ENCODE results near the gene F2RL3. TPM values are rescaled to one million over a fixed set of nuclear protein-coding genes. Genes with fewer than 3 reads are reported as not detected.
A peak's percentile ranks its signal among the peaks of the same experiment; 100 is the strongest.

F2RL3 gene
- total and polyA plus RNA-seq, 9 of the 15 experiments (the other 6 are each of a cell fraction or from before 2014, with no cell fraction given), result 1.4 to 27.6 (median 11.9) TPM

DNA sequence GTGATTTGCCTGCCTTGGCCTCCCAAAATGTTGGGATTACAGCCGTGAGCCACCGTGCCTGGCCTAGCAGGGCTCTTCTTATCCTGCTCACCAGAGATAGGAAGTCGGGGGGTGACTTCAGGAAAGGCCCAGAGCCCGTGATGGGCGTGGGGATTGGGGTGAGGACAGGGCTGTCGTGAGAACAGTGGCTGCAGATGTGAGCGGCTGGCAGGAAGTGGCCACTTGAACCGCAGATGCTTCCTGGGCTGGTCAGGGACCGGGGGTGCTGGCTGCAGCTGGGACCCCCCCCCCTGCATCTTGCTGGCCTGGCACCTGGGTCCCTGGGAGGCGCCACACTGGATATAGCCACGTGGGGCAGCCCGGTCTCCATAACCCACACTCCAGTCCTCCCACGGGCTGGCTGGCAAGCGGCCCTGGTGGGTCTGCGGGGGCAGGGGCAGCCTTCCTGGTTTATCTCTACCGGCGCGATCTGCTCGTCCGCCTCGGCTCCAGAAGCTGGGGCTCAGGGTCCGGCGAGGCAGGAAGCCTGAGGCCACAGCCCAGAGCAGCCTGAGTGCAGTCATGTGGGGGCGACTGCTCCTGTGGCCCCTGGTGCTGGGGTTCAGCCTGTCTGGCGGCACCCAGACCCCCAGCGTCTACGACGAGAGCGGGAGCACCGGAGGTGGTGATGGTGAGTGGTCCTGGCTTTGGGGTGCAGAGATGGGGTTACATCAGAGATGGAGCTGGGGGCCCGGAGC is at the start of gene F2RL3 (continued):
- TF ChIP-seq ZNF639 (CRISPR knock-in tag; conservative IDR thresholded peaks at IDR 0.05 in 1 of 2, IDR thresholded peaks at IDR 0.05 in 1 of 2), result peak in 1 of 2 experiments; percentile 84; a peak in 2 of 4 replicates
- TF ChIP-seq TRIM25 (IDR thresholded peaks at IDR 0.05; ENCODE audit: borderline replicate concordance), result 0 out of 2 replicates have a peak, but pooled peaks have one; percentile 47
- TF ChIP-seq MYC (IDR thresholded peaks at IDR 0.05; ENCODE audit: low read depth, low read length), result peak; percentile 84
- no peak; the same call in 1 of the 2 replicates for TF ChIP-seq MYC (CRISPR knock-in tag; IDR thresholded peaks at IDR 0.05; ENCODE audit: borderline replicate concordance, low read depth)
- peak; percentile 83 for TF ChIP-seq EP400 (IDR thresholded peaks at IDR 0.05)
- no peak for TF ChIP-seq SP1 (CRISPR knock-in tag; IDR thresholded peaks at IDR 0.05)
- TF ChIP-seq FOXJ3 (CRISPR knock-in tag; IDR thresholded peaks at IDR 0.05), result no peak
- TF ChIP-seq ZNF324 (CRISPR knock-in tag; IDR thresholded peaks at IDR 0.05), result no peak
- TF ChIP-seq NFIC (IDR thresholded peaks at IDR 0.05), result peak; percentile 75
- TF ChIP-seq NR1H2 (CRISPR knock-in tag; IDR thresholded peaks at IDR 0.05), result no peak
- TF ChIP-seq POLR2AphosphoS5 (IDR thresholded peaks at IDR 0.05; ENCODE audit: control insufficient read depth, insufficient read depth, low read depth, low read length), result peak; percentile 28; the same call in 1 of the 2 replicates
- no peak for TF ChIP-seq SMARCA5 (IDR thresholded peaks at IDR 0.05)
- TF ChIP-seq PML (IDR thresholded peaks at IDR 0.05; ENCODE audit: low read length), result no peak
- TF ChIP-seq TSC22D4 (tag; IDR thresholded peaks at IDR 0.05), result no peak
- TF ChIP-seq SRSF7 (optimal IDR thresholded peaks at IDR 0.05; ENCODE audit: low read depth, low read length), result no peak
- TF ChIP-seq HNRNPL (IDR thresholded peaks at IDR 0.05; ENCODE audit: low read depth, low read length), result peak; percentile 88; the same call in 1 of the 2 replicates
- no peak for TF ChIP-seq GTF2B (IDR thresholded peaks at IDR 0.05; ENCODE audit: extremely low read depth, insufficient read length)
- no peak for TF ChIP-seq HEY1 (CRISPR knock-in tag; IDR thresholded peaks at IDR 0.05; ENCODE audit: borderline replicate concordance)
- peak; percentile 52 for TF ChIP-seq TAL1 (IDR thresholded peaks at IDR 0.05)
- no peak for TF ChIP-seq IRF9 (tag; IDR thresholded peaks at IDR 0.05)
- TF ChIP-seq FOXM1 (IDR thresholded peaks at IDR 0.05; ENCODE audit: low read depth), result peak; percentile 17; the same call in 1 of the 2 replicates
- no peak for TF ChIP-seq FOXM1 (CRISPR knock-in tag; IDR thresholded peaks at IDR 0.05; ENCODE audit: low read depth)
- no peak; the same call in none of the 2 replicates for TF ChIP-seq CREB3 (tag; conservative IDR thresholded peaks at IDR 0.05; ENCODE audit: low read depth)
